RKO (cell line): ENCODE data around the gene SEC23B.
"Not testable (repeated sequence)": the region's sequence is repeated elsewhere in the genome, so short reads cannot be mapped to it uniquely, and the experiment has no call there.

Experiments used
- DNase-seq: peaks from one replicate; pipeline ENCODE4 v3.0.0-alpha.2; 2016; ENCODE audit warnings: low spot score

SEC23B gene

DNA sequence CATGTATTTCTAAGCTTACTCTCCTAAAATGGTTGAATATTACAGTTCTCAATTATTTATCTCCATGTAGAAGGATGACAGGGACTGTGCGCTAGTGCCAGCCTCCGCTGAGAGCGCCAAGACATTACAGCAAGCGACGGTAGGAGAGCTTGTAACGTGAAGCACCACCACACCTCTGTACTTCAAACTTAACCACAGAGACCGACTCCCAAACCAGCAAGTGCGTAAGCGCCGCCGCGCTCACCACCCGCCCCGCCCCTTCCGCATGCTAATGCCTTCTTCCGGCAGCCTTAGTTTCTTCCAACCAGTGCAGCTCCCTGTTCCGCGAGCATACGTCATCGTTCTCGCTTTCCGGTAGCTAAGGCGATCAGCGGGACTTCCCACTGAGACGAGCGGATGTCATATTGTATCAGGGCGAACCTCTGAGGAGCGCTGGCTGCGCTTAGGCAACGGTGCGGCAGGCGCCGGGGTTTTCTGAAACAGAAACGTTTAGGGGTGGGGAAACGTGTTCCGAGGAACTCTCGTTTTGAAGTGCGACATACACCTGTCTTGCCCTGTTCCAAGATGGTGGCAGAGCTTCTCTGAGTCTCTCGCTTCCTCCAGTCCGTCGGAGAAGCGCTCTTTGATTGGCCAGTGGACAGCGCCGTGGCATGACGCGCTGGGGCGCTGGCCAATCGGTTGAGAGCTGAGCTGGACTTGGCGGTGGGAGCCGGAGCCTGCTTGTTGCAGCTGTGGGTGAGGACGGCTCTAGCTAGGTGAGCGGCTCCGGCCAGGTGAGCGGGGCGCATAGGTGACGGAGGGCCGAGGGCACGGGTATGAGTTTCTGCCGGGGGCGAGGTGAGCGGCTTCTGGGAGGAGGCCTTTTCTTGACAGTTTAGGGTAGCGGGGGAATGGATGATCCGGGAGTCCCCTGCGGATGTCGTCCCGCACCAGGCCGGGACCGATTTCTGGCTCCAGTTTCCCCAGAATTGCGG, at the start of gene SEC23B:
Gene SEC23B (plus strand): TSS at position 723 of the 974 bp plus-strand sequence. CDS start 2,896 bp downstream, outside the sequence.
- DNase-seq, result peak; percentile 99

DNA sequence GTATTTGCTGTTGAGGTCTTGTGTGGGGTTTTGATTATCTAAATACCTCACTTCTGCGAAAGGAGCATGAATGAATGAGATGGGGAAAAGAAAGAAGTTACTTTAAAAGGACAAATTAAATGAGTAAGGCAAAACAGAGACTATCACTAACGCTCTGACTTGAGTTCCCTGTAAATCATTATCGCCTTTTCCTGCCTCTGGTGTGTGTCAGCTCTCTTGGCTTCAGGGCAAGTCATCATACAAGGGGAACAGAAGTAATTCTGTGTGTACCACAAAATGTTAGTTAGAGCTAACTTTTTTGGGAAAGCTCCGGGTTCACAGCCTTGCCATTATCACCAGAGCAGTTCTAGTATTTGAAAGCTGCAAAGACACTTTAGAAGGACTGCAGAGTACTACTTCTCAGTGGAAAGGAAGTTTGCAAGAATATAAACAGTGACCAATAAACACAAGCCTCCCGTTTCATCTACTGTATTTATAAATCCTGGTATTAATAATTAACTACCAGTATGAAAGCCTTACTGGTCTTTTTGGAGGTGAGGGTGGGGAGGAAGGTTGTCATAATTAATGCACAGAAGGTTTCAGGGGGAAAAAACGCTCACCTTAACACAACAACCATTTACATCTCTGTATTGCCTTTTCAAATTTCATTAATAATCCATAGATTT, 42.1 kb upstream of the SEC23B start:
- peak; percentile 26 for DNase-seq

DNA sequence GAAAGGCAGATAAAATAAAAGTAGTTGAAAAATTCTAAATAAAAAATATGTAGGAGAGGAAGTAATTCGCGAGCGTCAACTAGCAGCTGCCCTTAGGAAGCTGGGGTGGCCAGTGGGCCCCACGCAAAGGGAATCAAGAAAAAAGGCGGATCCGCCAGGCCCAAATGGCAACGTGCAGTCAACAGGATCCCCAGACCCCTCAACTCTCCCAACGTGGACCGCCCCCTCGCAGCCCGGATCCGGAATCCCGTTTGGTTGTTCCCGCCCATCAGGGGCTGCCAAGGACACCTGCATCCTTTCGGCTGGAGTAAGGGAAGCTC, 41.2 kb upstream of the SEC23B start:
- DNase-seq, result no peak

- DNase-seq, result peak; percentile 98
Observed at GRCh38 chr20:18466894-18467730, 40.6 kb upstream of the SEC23B start, which contains the start of the genes DZANK1 and POLR3F. TSS of gene DZANK1 (minus strand) at chr20:18467030. CDS start at chr20:18465358, 1,672 bp downstream. TSS of gene POLR3F (plus strand) at chr20:18467390. CDS start at chr20:18467507, 117 bp downstream.

- DNase-seq, result no peak
Observed at GRCh38 chr20:18477218-18477617, 30.5 kb upstream of the SEC23B start.

GRCh38 chr20:18477821-18478220, 29.9 kb upstream of the SEC23B start:
- no peak for DNase-seq

GRCh38 chr20:18481596-18481995, 26.1 kb upstream of the SEC23B start:
- DNase-seq, result no peak

DNA sequence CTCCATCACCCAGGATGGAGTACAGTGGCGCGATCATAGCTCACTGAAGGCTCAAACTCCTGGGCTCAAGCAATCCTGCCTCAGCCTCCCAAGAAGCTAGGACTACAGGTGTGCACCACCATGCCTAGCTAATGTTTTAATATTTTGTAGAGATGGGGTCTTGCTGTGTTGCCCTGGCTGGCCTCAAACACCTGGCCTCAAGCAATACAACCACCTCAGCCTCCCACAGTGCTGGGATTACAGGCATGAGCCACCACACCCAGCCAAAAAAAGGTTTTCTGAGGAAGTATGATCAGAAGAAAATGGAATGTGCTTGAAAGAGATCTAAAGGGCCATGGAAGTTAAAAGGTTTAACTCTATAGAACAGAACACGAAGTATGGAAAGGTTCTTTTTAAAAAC, 19.4 kb upstream of the SEC23B start:
- no peak for DNase-seq

- peak; percentile 60 for DNase-seq
Observed at GRCh38 chr20:18496042-18496441, 11.7 kb upstream of the SEC23B start.

DNA sequence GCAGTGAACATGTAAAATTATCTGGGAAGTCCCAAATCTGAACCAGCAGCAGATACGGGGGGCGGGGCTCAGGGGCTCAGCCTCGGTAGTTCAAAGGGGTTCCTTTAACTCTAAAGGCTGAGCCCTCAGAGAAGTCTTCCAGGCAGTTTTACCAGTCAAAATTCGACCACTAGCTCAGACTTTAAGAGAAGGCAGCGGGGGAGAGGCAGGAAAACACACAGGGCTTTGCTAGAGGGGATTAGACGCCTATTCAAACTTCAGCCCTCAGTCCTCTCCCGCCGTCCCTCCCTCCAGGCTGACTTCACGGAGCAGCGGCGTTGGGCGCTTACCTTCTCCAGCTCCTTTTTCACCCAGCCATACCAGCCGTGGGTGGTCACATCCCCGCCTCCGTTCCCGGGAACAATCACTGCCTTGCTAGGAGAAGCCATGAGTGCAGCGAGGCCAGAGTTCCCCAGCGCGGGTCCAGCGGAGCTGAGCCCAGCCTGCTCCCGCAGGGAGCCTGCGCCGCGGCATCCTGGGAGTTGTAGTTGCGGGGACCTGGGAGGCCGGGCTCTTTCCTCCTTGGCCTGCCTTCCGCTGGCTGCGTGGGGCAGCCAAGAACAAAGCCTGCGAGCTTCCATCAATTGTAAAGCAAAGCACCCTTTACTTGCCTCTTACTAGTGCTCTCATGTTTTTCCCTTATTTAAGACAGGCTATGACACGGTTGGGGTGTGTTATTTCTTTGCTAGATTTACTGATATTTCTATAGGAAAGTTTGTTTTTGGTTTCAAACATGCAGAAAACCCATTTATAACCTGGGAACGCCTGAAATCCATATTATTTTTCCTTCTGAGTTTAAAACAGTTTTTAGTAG, 10.8 kb upstream of the SEC23B start, which contains the start of gene RBBP9:
Gene RBBP9 (minus strand): TSS at position 486 of the 853 bp plus-strand sequence. CDS start 58 bp downstream, at position 428.
- DNase-seq, result peak; percentile 92

DNA sequence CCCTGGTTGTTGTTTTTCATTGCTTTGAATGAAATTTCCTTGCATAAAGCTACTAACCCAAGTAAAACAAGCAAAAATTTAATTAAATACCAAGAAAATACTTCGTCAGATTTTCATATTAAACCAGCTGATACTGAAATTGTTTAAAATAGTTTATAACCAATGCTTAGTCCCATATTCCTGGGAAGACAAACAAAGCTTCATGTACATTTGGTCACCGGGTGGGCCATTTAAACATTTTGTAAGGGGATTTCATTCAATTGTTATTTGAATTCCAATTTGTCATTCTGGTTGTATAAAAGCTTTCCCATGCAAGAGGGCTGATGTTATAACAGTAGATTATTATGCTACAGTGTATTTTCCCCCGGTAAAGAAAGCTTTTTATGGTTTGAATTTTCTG, 10.1 kb upstream of the SEC23B start:
- DNase-seq, result no peak

DNA sequence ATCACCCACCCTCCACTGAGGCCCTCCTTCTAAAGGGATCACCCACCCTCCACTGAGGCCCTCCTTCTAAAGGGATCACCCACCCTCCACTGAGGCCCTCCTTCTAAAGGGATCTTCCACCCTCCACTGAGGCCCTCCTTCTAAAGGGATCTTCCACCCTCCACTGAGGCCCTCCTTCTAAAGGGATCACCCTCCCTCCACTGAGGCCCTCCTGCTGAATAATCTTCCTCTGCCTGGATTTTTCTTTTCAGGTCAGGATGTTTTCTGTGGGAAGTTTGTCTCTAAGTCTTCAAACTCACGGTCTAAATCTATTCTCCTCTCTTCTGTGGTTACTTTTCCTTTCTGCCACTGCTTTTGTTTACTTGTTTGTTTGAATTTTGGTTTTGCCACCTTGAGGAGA, 6.1 kb upstream of the SEC23B start:
- DNase-seq, result not testable (repeated sequence)

DNA sequence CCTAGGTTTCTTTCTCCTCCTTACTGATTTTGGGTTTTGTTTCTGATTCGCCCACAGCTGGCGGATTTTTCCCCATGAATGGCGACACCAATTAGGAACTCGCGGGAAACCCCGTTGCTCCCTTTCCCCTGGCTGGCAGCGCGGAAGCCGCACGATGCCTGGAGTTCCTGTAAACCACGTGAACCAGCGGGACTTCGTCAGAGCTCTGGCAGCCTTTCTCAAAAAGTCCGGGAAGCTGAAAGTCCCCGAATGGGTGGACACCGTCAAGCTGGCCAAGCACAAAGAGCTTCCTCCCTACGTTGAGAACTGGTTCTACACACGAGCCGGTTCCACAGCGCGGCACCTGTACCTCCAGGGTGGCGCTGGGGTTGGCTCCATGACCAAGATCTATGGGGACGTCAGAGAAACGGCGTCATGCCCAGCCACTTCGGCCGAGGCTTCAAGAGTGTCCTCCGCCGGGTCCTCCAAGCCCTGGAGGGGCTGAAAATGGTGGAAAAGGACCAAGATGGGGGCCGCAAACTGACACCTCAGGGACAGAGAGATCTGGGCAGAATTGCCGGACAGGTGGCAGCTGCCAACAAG, 3.2 kb upstream of the SEC23B start:
- DNase-seq, result no peak

- peak; percentile 47 for DNase-seq
Observed at GRCh38 chr20:18506744-18507143, 996 bp upstream of the SEC23B start.

DNA sequence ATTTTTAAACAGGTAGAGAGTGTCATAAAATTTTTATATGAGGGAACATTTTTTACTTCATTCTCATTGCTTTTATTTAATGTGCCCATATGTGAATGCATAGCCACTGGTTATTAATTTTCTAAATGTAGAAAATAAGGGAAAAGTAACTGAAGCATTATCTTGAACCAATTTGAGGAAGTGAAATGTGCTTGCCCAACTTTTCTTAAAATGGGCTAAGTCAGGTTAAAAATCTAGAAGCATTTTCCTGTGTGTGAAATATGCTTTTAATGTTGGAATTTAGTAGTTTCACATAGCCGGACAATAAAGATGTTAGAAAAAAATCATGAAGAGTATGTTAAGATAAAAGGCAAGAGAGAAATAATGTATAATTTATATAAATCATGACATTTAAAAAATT, 3.8 kb downstream of the SEC23B start:
- DNase-seq, result no peak

DNA sequence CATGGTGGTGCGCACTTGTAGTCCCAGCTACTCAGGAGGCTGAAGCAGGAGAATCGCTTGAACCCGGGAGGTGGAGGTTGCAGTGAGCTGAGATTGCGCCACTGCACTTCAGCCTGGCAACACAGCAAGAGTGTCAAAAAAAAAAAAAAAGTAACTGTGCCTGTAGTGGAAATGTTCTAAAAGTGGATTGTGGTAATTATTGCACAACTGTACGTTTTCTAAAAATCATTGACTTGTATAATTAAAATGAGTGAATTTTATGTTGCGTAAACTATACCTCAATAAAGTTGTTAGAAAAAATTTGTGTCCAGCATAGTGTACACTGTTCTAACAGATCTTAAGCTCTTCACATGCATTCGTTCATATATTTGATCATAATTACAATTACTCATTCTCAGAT, 5.5 kb downstream of the SEC23B start:
- DNase-seq, result no peak

GRCh38 chr20:18514127-18514526, 6.4 kb downstream of the SEC23B start:
- no peak for DNase-seq

GRCh38 chr20:18515973-18516372, 8.2 kb downstream of the SEC23B start:
- DNase-seq, result no peak

DNA sequence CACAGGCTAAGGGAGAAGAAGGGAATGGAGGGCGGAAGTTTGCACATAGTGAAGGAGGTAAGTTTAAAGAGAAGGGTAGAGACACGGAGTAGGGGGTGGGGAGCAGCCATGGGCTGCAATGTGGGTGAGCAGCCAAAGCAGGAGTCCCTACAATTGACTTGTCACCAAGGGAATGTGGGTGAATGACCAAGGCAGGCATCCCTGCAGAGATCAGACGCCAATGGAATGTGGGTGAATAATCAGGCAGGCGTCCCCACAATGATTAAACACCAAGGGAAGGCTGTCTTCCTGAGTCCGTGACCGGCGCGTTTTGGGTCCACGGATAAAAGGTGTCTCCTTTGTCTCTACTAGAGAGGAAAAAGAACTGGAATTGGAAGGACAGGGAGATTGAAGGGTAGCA, 14.3 kb downstream of the SEC23B start:
- DNase-seq, result not testable (repeated sequence)

- DNase-seq, result no peak
Observed at GRCh38 chr20:18523066-18523465, 15.3 kb downstream of the SEC23B start.

- peak; percentile 54 for DNase-seq
Observed at GRCh38 chr20:18524646-18525045, 16.9 kb downstream of the SEC23B start.
